WI38 (cell line): ENCODE results near the gene CDH23.

Experiments
- H3K4me3 ChIP-seq: 2 replicates; pipeline ENCODE4 v1.5.1; 2011; ENCODE audit warnings: low read depth, mild to moderate bottlenecking, control low read depth, low read length
- CTCF ChIP-seq: IDR thresholded peaks from 2 replicates; pipeline ENCODE4 v1.5.1; 2012; ENCODE audit warnings: low read depth, mild to moderate bottlenecking, control low read depth, low read length

The CDH23 gene

GRCh38 chr10:71765176-71765904, 368.6 kb downstream of the CDH23 start:
- TF ChIP-seq CTCF, result no peak
- H3K4me3 ChIP-seq, result no peak overlapping the region

- no peak overlapping the region for H3K4me3 ChIP-seq
- TF ChIP-seq CTCF, result no peak
These were observed 369.4 kb downstream of the CDH23 start for GRCh38 chr10:71765906-71766716.

- H3K4me3 ChIP-seq, result no peak overlapping the region
- TF ChIP-seq CTCF, result no peak
These were observed 370.1 kb downstream of the CDH23 start for GRCh38 chr10:71766717-71767419.

GRCh38 chr10:71767420-71768035, 370.8 kb downstream of the CDH23 start:
- H3K4me3 ChIP-seq, result no peak overlapping the region
- no peak for TF ChIP-seq CTCF

GRCh38 chr10:71769279-71769823, 372.6 kb downstream of the CDH23 start:
- no peak for TF ChIP-seq CTCF
- no peak overlapping the region for H3K4me3 ChIP-seq

- no peak overlapping the region for H3K4me3 ChIP-seq
- no peak for TF ChIP-seq CTCF
These were observed 373.5 kb downstream of the CDH23 start for GRCh38 chr10:71770255-71770654.
